Ascending aorta (tissue), 2 donors: ENCODE measurements around the gene CCNJL. TPM values are rescaled to one million over a fixed set of nuclear protein-coding genes. Genes with fewer than 3 reads are reported as not detected.

Experiments
- DNase-seq, 2 donors: peaks; one replicate each; pipeline ENCODE4 v3.0.0-alpha.2; 2019; ENCODE audit warnings: low spot score in 2 of 2
- H3K27ac ChIP-seq, 2 donors: fragments of 200-600 bp; sonication (generic); one replicate each; pipeline ENCODE4 v1.5.1; 2016 to 2017; ENCODE audit warnings: mild to moderate bottlenecking in 1 of 2
- H3K27me3 ChIP-seq: fragments of 200-600 bp; sonication (generic); one replicate; pipeline ENCODE4 v1.5.1; 2017
- H3K36me3 ChIP-seq, 2 donors: fragments of 200-600 bp; sonication (generic); one replicate each; pipeline ENCODE4 v1.5.1; 2016
- H3K4me1 ChIP-seq, 2 donors: fragments of 200-600 bp; sonication (generic); one replicate each; pipeline ENCODE4 v1.5.1; 2016 to 2017; ENCODE audit warnings: mild to moderate bottlenecking in 1 of 2
- H3K4me3 ChIP-seq, 2 donors: fragments of 200-600 bp; sonication (generic); one replicate each; pipeline ENCODE4 v1.5.1; 2016 to 2017; ENCODE audit warnings: mild to moderate bottlenecking in 1 of 2
- H3K9me3 ChIP-seq, 2 donors: fragments of 200-600 bp; sonication (generic); one replicate each; pipeline ENCODE4 v1.5.1; 2016
- CTCF ChIP-seq, 3 experiments: fragments of 200-600 bp in 2 of 3; fragments of 450-650 bp in 1 of 3; sonication (generic) in 2 of 3; IDR thresholded peaks; one replicate each; pipeline ENCODE4 v1.5.1; 2016 to 2019; ENCODE audit warnings: antibody characterized with exemption in 3 of 3, mild to moderate bottlenecking in 1 of 3, moderate library complexity in 1 of 3
- intact Hi-C: fragments of 100-400 bp; cut with DNase I; formaldehyde crosslinking; loops from one replicate; pipeline ENCODE4 v1.15.1; 2023
- total RNA-seq: library from RNA; depleted of rRNA; stranded (reverse); fragments of >200 nt; gene quantifications from one replicate; pipeline ENCODE4 v1.1.0, GENCODE V29; 2016

The CCNJL gene
- total RNA-seq, 1 donor from 2014 or later = not detected

- H3K27me3 ChIP-seq = no peaks in the 10 kb centered on the region
- no peak overlapping the region for H3K4me3 ChIP-seq
- no peak for DNase-seq
- no peak overlapping the region for H3K27ac ChIP-seq
- intact Hi-C loops = no loop called here
- no peaks in the 10 kb centered on the region for H3K9me3 ChIP-seq
- no peak for TF ChIP-seq CTCF (IDR thresholded peaks at IDR 0.05)
- no peaks in the 10 kb centered on the region for H3K36me3 ChIP-seq
- H3K4me1 ChIP-seq = no peaks in the 10 kb centered on the region
Observed at GRCh38 chr5:160213537-160213936, 98.8 kb downstream of the CCNJL start.

- Histone ChIP-seq H3K9me3 (no peaks in the 10 kb centered on the region), H3K4me3 (no peak overlapping the region), H3K27me3 (no peaks in the 10 kb centered on the region), H3K36me3 (no peaks in the 10 kb centered on the region), H3K4me1 (no peaks in the 10 kb centered on the region), H3K27ac (no peak overlapping the region)
- intact Hi-C loops = no loop called here
- no peak for DNase-seq
- no peak for TF ChIP-seq CTCF (IDR thresholded peaks at IDR 0.05)
Observed at GRCh38 chr5:160211352-160211751, 101.0 kb downstream of the CCNJL start.

DNA sequence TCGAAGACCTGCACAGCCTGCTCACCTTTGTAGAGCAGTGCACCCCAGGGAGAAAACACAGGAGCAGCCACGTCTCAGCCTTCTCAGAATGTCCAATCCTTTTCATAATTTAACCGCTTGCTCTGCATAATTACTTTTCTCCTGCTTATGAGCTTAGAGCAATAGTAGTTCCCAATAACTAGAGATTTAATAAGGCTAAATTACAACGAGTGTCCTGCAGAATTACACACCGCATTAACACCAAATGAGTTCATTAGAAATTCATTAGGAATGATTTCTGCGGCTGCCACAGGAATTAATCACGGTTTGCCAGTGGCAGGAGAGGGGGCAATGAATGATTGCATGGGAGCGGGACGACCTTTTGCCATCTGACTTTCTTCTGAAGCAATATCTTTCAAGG is 101.8 kb downstream of the CCNJL start:
- no peaks in the 10 kb centered on the region for H3K4me1 ChIP-seq
- DNase-seq = no peak
- intact Hi-C loops = no loop called here
- H3K27ac ChIP-seq = no peak overlapping the region
- H3K9me3 ChIP-seq = no peaks in the 10 kb centered on the region
- H3K4me3 ChIP-seq = no peak overlapping the region
- H3K36me3 ChIP-seq = no peaks in the 10 kb centered on the region
- no peaks in the 10 kb centered on the region for H3K27me3 ChIP-seq
- TF ChIP-seq CTCF (IDR thresholded peaks at IDR 0.05) = no peak

- intact Hi-C loops = no loop called here
- no peaks in the 10 kb centered on the region for H3K9me3 ChIP-seq
- H3K27me3 ChIP-seq = no peaks in the 10 kb centered on the region
- H3K36me3 ChIP-seq = no peaks in the 10 kb centered on the region
- no peaks in the 10 kb centered on the region for H3K4me1 ChIP-seq
- no peak overlapping the region for H3K4me3 ChIP-seq
- no peak for TF ChIP-seq CTCF (IDR thresholded peaks at IDR 0.05)
- no peak for DNase-seq
- H3K27ac ChIP-seq = no peak overlapping the region
Observed at GRCh38 chr5:160209917-160210316, 102.4 kb downstream of the CCNJL start.

GRCh38 chr5:160207061-160207460 is 105.3 kb downstream of the CCNJL start:
- Histone ChIP-seq H3K9me3 (no peaks in the 10 kb centered on the region), H3K4me3 (no peak overlapping the region), H3K27me3 (no peaks in the 10 kb centered on the region), H3K27ac (no peak overlapping the region), H3K36me3 (no peaks in the 10 kb centered on the region), H3K4me1 (no peaks in the 10 kb centered on the region)
- intact Hi-C loops = no loop called here
- DNase-seq = no peak
- TF ChIP-seq CTCF (IDR thresholded peaks at IDR 0.05) = no peak

Other genes with a start within 250 kb of the CCNJL start
- gene PWWP2A, start 193.1 kb downstream of the CCNJL start, total RNA-seq = 43.4 TPM
- gene FABP6, start 83.1 kb downstream of the CCNJL start, total RNA-seq = not detected
- 3.7 TPM for gene C1QTNF2, start 58.1 kb upstream of the CCNJL start, total RNA-seq
- not detected for gene FAM200C, start 87.5 kb upstream of the CCNJL start, total RNA-seq
- gene SLU7, start 106.5 kb upstream of the CCNJL start, total RNA-seq = 10.2 TPM
- 8.6 TPM for gene PTTG1, start 109.3 kb upstream of the CCNJL start, total RNA-seq